ENCODE data around the gene C17orf107. TPM values are rescaled to one million over a fixed set of nuclear protein-coding genes. Genes with fewer than 3 reads are reported as not detected.
"Not testable (repeated sequence)": the region's sequence is repeated elsewhere in the genome, so short reads cannot be mapped to it uniquely, and the experiment has no call there.

C17orf107 gene
- polyA plus RNA-seq, 6 donors from 2014 or later = 1.6 to 2.6 (median 2.1) TPM; not detected in 1

DNA sequence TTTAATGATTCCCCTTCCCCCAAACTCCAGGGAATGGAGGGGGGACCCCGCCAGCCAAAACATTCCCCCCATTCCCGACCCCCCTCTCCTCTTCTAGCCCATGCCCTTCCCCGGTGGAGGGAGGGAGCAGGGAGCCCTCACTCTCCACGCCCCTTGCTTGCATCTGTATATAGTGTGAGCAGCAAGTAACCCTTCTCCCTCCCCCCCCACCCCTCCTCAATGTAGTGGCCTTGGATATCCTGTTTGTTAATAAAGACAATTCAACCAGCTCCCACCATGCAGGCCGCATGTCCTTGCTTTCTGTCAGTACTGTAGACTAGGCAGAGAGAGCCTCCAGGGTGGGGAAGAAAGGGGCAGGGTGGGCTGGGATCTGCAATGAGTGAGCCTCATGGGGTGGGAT lies 1.6 kb upstream of the C17orf107 start:
- no peak for DNase-seq
- H3K9me3 Mint-ChIP-seq = peaks cover 0 to 2% (median 0%) of the 10 kb centered on the region in 7 donors

DNA sequence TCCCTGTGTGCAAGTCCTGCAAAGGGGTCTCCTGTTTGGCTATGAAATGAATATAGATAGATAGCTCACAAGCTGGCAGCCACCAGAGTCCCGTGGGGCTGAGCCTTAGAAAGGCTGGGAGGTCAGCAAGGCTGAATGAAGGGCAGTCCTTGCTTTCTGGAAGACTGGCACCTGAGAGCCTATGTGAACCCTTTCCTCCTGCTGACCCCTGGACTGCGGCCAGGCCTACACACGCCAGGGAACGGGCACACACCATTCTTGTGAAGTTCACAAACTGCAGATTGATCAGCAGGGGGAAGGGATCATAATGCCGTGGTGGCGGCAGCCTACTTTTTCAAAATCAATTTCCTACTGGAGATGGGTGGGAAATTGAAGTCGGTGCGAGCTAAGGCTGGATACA lies 985 bp upstream of the C17orf107 start:
- ATAC-seq (ENCODE audit: low read depth in 2 of 2) (no peak), DNase-seq (no peak)
- peak overlapping the region; percentile 77 to 92 (median 80) for H3K4me3 Mint-ChIP-seq
- H3K27me3 Mint-ChIP-seq = peaks cover 0 to 18% (median 10%) of the 10 kb centered on the region in 3 donors
- H3K4me1 Mint-ChIP-seq = peaks cover 25 to 41% (median 35%) of the 10 kb centered on the region in 3 donors
- peak overlapping the region; percentile 56 to 93 (median 74) for H3K27ac Mint-ChIP-seq
- peaks cover 0 to 21% of the 10 kb centered on the region in 2 donors for H3K36me3 Mint-ChIP-seq
- peaks cover 0 to 2% (median 0%) of the 10 kb centered on the region in 7 donors for H3K9me3 Mint-ChIP-seq

More for the DNA sequence above, 1.6 kb upstream of the C17orf107 start:
- peaks cover 0 to 21% of the 10 kb centered on the region in 2 donors for H3K36me3 Mint-ChIP-seq
- H3K27me3 Mint-ChIP-seq = peaks cover 0 to 18% (median 8%) of the 10 kb centered on the region in 3 donors
- peaks cover 20 to 35% (median 29%) of the 10 kb centered on the region in 3 donors for H3K4me1 Mint-ChIP-seq
- H3K4me3 Mint-ChIP-seq = peak overlapping the region in 3 of 8 donors; percentile 77 to 88 (median 79)
- H3K27ac Mint-ChIP-seq = peak overlapping the region in 3 of 6 donors; percentile 24 to 79 (median 56)
- no peak for ATAC-seq (ENCODE audit: low read depth in 2 of 2)

DNA sequence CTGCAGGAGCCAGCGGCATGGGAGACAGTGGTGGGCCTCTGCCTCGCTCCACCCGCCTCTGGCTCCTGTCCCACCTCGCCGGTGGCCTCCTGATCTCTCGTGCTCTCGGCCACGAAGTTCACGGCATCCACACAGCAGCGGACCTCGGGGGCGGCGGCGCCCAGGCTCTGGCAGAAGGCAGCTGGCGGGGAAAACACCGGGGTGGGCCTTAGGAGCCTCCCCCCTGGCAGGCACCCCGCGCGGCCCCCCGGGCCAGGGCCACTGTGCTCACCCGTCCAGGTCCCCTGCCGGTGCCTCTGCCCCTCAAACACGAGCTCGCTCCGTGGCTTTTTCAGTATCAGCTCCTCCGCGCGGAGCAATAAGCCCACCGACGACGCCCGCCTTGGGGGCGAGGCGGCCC lies 409 bp upstream of the C17orf107 start:
- Mint-ChIP-seq H3K4me1 (peaks cover 30 to 46% (median 38%) of the 10 kb centered on the region in 3 donors), H3K27ac (peak overlapping the region in 4 of 6 donors; percentile 60 to 98 (median 95)), H3K9me3 (no peaks in the 10 kb centered on the region), H3K36me3 (peaks cover 0 to 21% of the 10 kb centered on the region in 2 donors), H3K27me3 (peaks cover 0 to 18% (median 15%) of the 10 kb centered on the region in 3 donors), H3K4me3 (peak overlapping the region; percentile 77 to 95 (median 87))
- DNase-seq (no peak), ATAC-seq (ENCODE audit: low read depth in 2 of 2) (no peak)

DNA sequence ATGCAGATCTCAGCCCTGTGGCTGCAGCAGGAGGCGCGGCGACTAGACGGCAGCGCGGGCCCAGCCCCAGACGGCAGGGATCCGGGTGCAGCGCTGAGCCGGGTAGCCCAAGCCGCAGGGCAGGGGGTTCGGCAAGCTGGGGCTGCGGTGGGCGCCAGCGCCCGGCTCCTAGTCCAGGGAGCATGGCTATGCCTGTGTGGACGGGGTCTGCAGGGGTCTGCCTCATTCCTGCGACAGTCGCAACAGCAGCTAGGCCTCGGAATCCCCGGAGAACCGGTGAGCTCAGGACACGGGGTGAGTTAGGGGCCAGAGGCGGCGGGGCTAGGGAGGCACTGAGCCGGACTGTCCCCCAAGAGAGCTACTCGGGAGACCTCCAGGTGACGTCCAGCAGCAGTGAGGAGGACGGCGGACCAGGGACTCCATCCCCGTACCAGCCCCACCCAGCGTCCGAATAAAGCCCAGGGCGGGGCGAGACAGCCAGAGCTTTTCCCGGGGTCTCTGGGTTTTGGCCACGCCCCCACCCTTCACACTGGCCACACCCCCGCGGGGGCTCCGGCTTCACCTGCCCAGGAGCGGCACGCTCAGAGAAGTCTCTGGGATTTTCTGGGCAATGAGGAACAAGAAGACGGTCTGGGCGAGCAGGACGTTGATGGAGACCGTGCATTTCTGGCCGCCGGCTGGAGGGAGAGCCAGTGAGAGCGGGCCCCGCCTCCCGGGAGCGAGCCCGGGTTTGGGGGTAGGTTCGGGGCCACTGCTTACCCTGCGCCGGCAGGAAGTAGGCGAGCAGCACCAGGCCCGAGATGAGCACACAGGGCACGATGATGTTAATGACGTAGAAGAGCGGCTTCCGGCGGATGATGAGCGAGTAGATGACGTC lies 1.1 kb downstream of the C17orf107 start:
- H3K27me3 Mint-ChIP-seq = peaks cover 0 to 20% (median 18%) of the 10 kb centered on the region in 3 donors
- H3K36me3 Mint-ChIP-seq = peaks cover 0 to 18% of the 10 kb centered on the region in 2 donors
- H3K27ac Mint-ChIP-seq = peak overlapping the region; percentile 93 to 99 (median 98)
- peak overlapping the region; percentile 77 to 95 (median 92) for H3K4me3 Mint-ChIP-seq
- H3K9me3 Mint-ChIP-seq = no peaks in the 10 kb centered on the region
- H3K4me1 Mint-ChIP-seq = peaks cover 30 to 46% (median 38%) of the 10 kb centered on the region in 3 donors
- DNase-seq = peak; percentile 73
- ATAC-seq (ENCODE audit: low read depth in 2 of 2) = peak; percentile 52 to 60

DNA sequence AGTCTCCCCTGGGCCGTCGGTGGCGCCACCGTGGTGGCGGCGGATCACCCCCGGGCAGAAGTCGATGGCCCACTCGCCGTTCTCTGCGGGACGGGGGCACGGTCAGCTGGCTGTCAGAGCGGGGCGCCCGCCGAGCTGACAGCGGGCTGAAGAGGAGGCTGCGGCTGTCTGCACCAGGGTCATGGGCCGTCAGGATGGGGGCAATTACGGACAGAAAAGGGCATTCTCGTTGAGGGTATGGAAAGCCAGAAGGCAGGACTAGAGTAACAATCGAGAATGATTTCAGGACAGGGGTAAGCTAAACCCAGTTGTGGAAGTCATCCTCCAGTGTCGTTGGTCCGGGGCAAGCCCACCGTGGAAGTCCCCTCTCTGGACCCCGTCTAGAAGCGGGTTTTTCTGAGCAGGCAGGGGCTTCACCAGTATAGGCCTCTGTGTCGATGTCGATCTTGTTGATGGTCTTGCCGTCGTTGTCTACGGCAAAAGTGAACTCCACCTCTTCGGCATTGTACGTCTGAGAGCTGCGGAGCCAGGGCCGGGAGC lies 1.8 kb downstream of the C17orf107 start:
- peak overlapping the region; percentile 77 to 95 (median 88) for H3K4me3 Mint-ChIP-seq
- DNase-seq = no peak
- H3K27ac Mint-ChIP-seq = peak overlapping the region; percentile 87 to 98 (median 94)
- H3K9me3 Mint-ChIP-seq = no peaks in the 10 kb centered on the region
- ATAC-seq (ENCODE audit: low read depth in 2 of 2) = peak in 1 of 2 donors; percentile 1
- H3K4me1 Mint-ChIP-seq = peaks cover 33 to 46% (median 38%) of the 10 kb centered on the region in 3 donors
- peaks cover 7 to 24% (median 23%) of the 10 kb centered on the region in 3 donors for H3K27me3 Mint-ChIP-seq
- H3K36me3 Mint-ChIP-seq = peaks cover 0 to 11% of the 10 kb centered on the region in 2 donors

DNA sequence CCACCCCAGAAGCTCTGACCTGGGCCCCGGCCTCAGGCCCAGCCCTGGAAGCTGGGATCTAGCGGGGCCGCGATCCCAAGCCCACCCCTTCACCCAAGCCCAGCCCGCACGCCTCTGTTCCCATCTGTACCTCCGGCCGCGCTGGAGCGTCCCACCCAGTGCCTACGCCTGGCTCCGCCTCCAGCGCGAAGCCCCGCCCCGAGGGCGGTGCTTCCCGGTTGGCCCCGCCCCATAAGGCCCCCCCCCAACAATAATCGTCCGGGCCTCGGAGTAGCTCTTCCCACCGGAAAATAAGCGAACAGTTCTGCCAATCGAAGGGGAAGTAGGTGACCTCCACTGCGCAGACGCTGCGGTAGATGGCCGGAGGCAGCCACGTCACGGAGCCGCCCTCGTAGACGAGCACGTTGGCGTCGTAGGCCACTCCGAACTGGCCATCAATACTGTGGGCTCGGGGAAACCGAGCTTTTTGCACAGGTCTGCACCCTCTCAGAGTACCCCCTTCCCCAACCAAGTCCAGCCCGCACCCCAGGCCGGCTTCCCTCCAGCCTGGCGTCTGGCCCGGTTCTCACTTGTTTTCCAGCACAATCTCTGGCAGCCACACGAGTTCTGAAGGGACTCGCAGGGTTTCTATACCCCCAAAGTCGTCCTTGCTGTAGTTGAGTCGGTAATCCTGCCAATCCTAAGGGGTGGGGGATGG lies 2.5 kb downstream of the C17orf107 start:
- peak in 1 of 2 donors; percentile 34 for ATAC-seq (ENCODE audit: low read depth in 2 of 2)
- H3K4me1 Mint-ChIP-seq = peaks cover 33 to 46% (median 38%) of the 10 kb centered on the region in 3 donors
- peak overlapping the region in 7 of 8 donors; percentile 78 to 95 (median 89) for H3K4me3 Mint-ChIP-seq
- DNase-seq = peak; percentile 24
- H3K9me3 Mint-ChIP-seq = no peaks in the 10 kb centered on the region
- peak overlapping the region; percentile 75 to 98 (median 90) for H3K27ac Mint-ChIP-seq
- peaks cover 7 to 25% (median 23%) of the 10 kb centered on the region in 3 donors for H3K27me3 Mint-ChIP-seq
- peaks cover 0 to 8% of the 10 kb centered on the region in 2 donors for H3K36me3 Mint-ChIP-seq

DNA sequence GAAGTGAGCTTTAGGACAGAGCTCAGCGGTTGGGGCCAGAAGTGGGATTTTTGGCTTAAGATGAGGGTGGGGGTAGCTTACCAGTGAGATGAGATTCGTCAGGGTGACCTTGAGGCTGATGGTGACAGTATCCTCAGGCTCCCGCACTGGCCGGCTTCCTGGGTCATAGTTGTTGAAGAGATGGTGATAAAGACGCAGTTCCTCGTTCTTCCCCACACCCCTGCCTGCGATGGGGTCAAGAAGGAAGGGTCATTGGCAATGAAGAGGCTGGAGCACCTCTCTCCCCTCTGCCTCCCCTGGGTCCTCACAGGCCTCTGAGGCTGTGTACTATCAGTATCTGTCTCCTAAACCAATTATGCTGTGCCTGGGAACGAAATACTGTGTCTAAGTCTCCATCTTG lies 3.2 kb downstream of the C17orf107 start:
- Mint-ChIP-seq H3K9me3 (no peaks in the 10 kb centered on the region), H3K4me1 (peaks cover 33 to 46% (median 38%) of the 10 kb centered on the region in 3 donors), H3K4me3 (peak overlapping the region in 6 of 8 donors; percentile 7 to 88 (median 68)), H3K36me3 (peaks cover 0 to under 1% of the 10 kb centered on the region in 2 donors), H3K27me3 (peaks cover 7 to 25% (median 23%) of the 10 kb centered on the region in 3 donors), H3K27ac (peak overlapping the region; percentile 57 to 98 (median 84))
- DNase-seq = no peak
- no peak for ATAC-seq (ENCODE audit: low read depth in 2 of 2)

DNA sequence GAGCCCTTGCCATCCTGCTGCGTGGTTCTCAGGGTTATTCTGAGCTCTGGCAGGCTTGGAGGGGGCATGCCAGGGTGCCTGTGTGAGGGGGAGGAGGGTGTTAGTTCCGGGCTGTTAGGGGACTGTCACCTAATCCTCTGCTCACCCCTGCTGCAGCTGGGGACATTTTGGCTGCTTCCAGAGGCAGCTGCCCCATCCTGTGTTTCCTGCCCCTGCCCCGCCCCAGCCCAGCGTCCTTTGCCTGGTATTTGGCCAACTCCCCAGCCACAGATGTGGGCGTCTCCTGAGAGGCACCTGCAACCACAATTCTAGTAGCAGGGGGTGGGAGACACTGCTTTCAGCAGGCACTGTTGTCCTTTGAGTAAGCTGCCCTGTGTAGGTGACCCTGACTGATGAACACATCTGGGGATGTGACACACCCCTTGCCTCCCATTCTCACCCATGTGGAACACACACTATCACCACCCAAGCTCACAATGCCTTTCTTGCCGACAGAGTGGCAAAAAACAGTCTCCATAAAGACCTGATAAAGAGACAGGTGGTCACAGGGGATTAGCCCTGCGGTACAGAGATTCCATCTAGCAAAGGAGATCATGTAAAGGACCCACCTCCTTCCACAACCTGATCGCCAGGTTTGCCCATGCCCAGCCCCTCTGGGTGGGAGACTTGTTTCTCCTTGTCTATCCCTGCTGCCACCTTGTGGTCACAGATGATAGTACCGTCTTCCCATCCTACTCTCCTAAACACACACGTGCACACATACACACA lies 3.9 kb downstream of the C17orf107 start, which contains the start of gene CHRNE:
TSS of gene CHRNE (minus strand) at position 48 of the 768 bp plus-strand sequence. CDS start at position 13, 35 bp downstream.
- peak within 1 kb of the TSS; percentile 55 to 88 (median 72) for H3K4me3 Mint-ChIP-seq
- peak in 1 of 2 donors; percentile 17 for ATAC-seq (ENCODE audit: low read depth in 2 of 2)
- H3K36me3 Mint-ChIP-seq = no peaks in the 10 kb centered on the region
- no peaks in the 10 kb centered on the region for H3K9me3 Mint-ChIP-seq
- H3K4me1 Mint-ChIP-seq = peaks cover 33 to 40% (median 37%) of the 10 kb centered on the region in 3 donors
- DNase-seq = peak; percentile 73
- H3K27me3 Mint-ChIP-seq = peaks cover 7 to 23% (median 22%) of the 10 kb centered on the region in 3 donors
- peak within 1 kb of the TSS; percentile 68 to 98 (median 88) for H3K27ac Mint-ChIP-seq

DNA sequence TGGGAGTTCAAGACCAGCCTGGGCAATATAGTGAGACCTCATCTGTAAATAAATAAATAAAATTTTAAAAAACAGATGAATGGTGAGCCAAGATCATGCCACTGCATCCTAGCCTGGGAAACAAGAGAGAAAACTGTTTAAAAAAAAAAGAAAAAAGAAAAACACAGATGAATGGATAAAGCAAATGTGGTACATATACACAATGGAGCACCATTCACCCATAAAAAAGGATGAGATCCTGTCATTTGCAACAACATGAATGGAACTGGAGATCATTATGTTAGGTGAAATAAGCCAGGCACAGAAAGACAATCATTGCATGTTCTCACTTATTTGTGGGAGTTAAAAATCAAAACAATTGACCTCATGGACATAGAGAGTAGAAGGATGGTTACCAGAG lies 7.3 kb downstream of the C17orf107 start:
- Mint-ChIP-seq H3K4me1 (peaks cover 15 to 22% (median 20%) of the 10 kb centered on the region in 3 donors), H3K27me3 (peaks cover 15 to 19% (median 16%) of the 10 kb centered on the region in 3 donors)
- H3K27ac Mint-ChIP-seq; DNase-seq; H3K9me3 Mint-ChIP-seq; ATAC-seq (ENCODE audit: low read depth in 2 of 2); H3K4me3 Mint-ChIP-seq; H3K36me3 Mint-ChIP-seq: not testable (repeated sequence)

DNA sequence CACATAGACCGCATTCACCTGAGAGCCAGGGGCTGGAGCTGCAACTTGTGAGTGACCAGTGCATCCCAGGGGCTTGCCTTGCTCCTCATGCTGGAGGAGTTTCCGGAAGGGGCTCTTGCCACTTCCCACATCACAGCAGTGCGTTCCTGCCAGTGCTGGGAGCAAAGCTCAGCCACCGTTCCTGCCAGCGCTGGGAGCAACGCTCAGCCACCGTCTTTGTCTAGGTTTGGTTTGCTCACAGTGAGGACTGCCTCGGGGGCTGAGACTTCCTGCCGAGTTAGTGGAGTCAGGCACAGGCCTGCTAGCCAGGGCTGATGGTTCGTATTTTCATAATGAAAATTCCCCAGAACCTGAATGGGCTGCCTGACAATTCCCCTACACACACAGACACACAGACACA lies 9.0 kb downstream of the C17orf107 start:
- ATAC-seq (ENCODE audit: low read depth in 2 of 2) = no peak
- no peak for DNase-seq
- Mint-ChIP-seq H3K27me3 (peaks cover 14 to 16% (median 15%) of the 10 kb centered on the region in 3 donors), H3K4me1 (peaks cover 6 to 8% (median 6%) of the 10 kb centered on the region in 3 donors), H3K27ac (no peak overlapping the region), H3K36me3 (no peaks in the 10 kb centered on the region), H3K4me3 (no peak overlapping the region), H3K9me3 (peaks cover 0 to 2% (median 0%) of the 10 kb centered on the region in 7 donors)

DNA sequence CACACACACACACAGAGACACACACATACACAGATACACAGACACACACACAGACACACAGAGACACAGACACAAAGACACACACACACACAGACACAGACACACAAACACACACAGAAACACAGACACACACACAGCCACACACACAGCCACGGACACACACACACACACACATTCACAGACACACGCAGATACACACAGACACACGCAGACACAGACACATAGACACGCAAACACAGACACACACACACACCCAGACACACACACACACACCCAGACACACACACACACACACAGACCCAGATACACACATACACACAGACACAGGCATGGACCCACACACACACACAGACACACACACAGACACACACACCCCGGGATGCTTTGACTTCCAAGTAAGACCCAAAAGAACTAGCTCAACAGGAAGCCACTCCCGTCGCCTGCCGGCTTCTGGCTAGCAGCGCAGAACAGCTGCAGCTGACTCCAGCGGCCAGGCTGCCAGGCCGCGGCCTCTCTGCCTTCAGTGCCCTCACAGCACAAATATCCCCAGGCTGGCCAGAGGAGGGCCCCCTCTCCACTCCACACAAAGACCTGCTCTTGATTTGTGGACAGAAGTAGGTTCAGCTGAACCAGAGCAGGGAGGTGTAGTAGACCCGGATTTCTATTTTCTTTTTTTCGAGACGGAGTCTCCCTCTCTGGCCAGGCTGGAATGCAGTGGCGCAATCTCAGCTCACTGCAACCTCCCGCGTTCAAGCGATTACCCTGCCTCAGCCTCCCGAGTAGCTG lies 9.6 kb downstream of the C17orf107 start:
- peak; percentile 97 to 99 for ATAC-seq (ENCODE audit: low read depth in 2 of 2)
- no peak overlapping the region for H3K4me3 Mint-ChIP-seq
- H3K36me3 Mint-ChIP-seq = no peaks in the 10 kb centered on the region
- peaks cover 0 to 2% (median 0%) of the 10 kb centered on the region in 7 donors for H3K9me3 Mint-ChIP-seq
- peaks cover 0 to 4% (median 2%) of the 10 kb centered on the region in 3 donors for H3K4me1 Mint-ChIP-seq
- peaks cover 9 to 16% (median 15%) of the 10 kb centered on the region in 3 donors for H3K27me3 Mint-ChIP-seq
- H3K27ac Mint-ChIP-seq = no peak overlapping the region
- DNase-seq = peak; percentile 77
